Measurements from ENCODE around the gene TPP1. TPM values are rescaled to one million over a fixed set of nuclear protein-coding genes. Genes with fewer than 3 reads are reported as not detected.
A peak's percentile ranks its signal among the peaks of the same experiment; 100 is the strongest.

Gene TPP1
- total and polyA plus RNA-seq, 8 donors, result 60.3 to 264 (median 70.0) TPM

GRCh38 chr11:6606471-6607189 is 12.6 kb downstream of the TPP1 start:
- no peak for TF ChIP-seq CTCF (IDR thresholded peaks at IDR 0.05)
- H3K4me3 ChIP-seq, result peak overlapping the region in 1 of 2 donors; percentile 9

GRCh38 chr11:6604790-6605189 is 14.4 kb downstream of the TPP1 start:
- TF ChIP-seq CTCF (IDR thresholded peaks at IDR 0.05), result no peak
- ATAC-seq (no peak), DNase-seq (no peak)
- intact Hi-C loops (cut with DNase I), result no loop called here
- H3K4me3 ChIP-seq, result peak overlapping the region; percentile 82 to 85
- peak overlapping the region; percentile 91 to 98 for H3K27ac ChIP-seq
- H3K27me3 ChIP-seq, result no peaks in the 10 kb centered on the region
- H3K36me3 ChIP-seq, result peaks cover 0 to 40% of the 10 kb centered on the region in 2 donors
- peaks cover 42 to 80% of the 10 kb centered on the region in 2 donors for H3K4me1 ChIP-seq
- no peaks in the 10 kb centered on the region for H3K9me3 ChIP-seq

More at GRCh38 chr11:6606471-6607189, 12.6 kb downstream of the TPP1 start:
- peak; percentile 68 for ATAC-seq
- Histone ChIP-seq H3K27ac (peak overlapping the region; percentile 91 to 98), H3K9me3 (no peaks in the 10 kb centered on the region), H3K36me3 (peaks cover 0 to 39% of the 10 kb centered on the region in 2 donors), H3K27me3 (no peaks in the 10 kb centered on the region), H3K4me1 (peaks cover 48 to 89% of the 10 kb centered on the region in 2 donors)
- intact Hi-C loops (cut with DNase I), result no loop called here
- peak; percentile 89 to 96 (median 94) for DNase-seq

- Histone ChIP-seq H3K4me1 (peaks cover 42 to 74% of the 10 kb centered on the region in 2 donors), H3K4me3 (peak overlapping the region; percentile 82 to 85), H3K36me3 (peaks cover 0 to 40% of the 10 kb centered on the region in 2 donors), H3K27ac (peak overlapping the region; percentile 91 to 98), H3K27me3 (no peaks in the 10 kb centered on the region), H3K9me3 (no peaks in the 10 kb centered on the region)
- TF ChIP-seq CTCF (IDR thresholded peaks at IDR 0.05), result no peak
- DNase-seq (peak in 2 of 4 donors; percentile 46 to 70), ATAC-seq (peak; percentile 56)
- intact Hi-C loops (cut with DNase I), result no loop called here
Measured at GRCh38 chr11:6604081-6604626, 15.1 kb downstream of the TPP1 start.

- peak; percentile 83 to 99 (median 94) for DNase-seq
- peaks cover 0 to 40% of the 10 kb centered on the region in 2 donors for H3K36me3 ChIP-seq
- peak within 1 kb of the TSS; percentile 91 to 98 for H3K27ac ChIP-seq
- intact Hi-C loops (cut with DNase I), result no loop called here
- peak within 1 kb of the TSS; percentile 82 to 85 for H3K4me3 ChIP-seq
- ATAC-seq, result peak; percentile 94
- H3K27me3 ChIP-seq, result no peaks in the 10 kb centered on the region
- TF ChIP-seq CTCF (IDR thresholded peaks at IDR 0.05), result no peak
- H3K4me1 ChIP-seq, result peaks cover 42 to 71% of the 10 kb centered on the region in 2 donors
- no peaks in the 10 kb centered on the region for H3K9me3 ChIP-seq
Measured at GRCh38 chr11:6603287-6604080, 15.7 kb downstream of the TPP1 start, which contains the start of the genes ILK and RRP8. Gene ILK (plus strand): TSS chr11:6603774. CDS start chr11:6604272, 498 bp downstream. Gene RRP8 (minus strand): TSS chr11:6603616. CDS start chr11:6603502, 114 bp downstream.

Measured in left lung (tissue), 10 donors.